ENCODE results near the gene USP6. TPM values are rescaled to one million over a fixed set of nuclear protein-coding genes. Genes with fewer than 3 reads are reported as not detected.

The USP6 gene
- total and polyA plus RNA-seq, 2 of the 4 experiments (the other 2 are of a cell fraction) = 0.02 TPM; not detected in 1

DNA sequence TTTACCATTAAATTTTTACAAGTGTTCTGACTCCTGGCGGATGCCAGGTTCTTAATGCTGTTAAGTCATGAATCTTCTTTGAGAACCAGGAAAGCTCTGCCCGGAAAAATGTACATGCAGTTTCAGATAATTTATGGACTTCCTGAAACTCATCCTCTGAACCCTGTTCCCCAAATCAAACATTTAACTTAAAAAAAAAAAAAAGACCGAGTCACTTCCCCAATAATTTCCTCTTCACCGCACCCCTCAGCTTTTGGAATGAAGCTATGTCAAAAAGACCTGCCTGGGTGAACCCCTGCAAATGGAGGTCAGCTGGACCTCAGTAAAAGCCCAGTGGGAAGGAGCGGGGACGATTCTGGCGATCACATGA is 19.1 kb upstream of the USP6 start:
- H3K79me1 ChIP-seq (ENCODE audit: low read depth in 1 of 2, low read length in 2 of 2) = no peaks in the 10 kb centered on the region
- H3K23ac ChIP-seq (ENCODE audit: low read depth, low read length) = no peak overlapping the region
- no peak overlapping the region for H2AK9ac ChIP-seq (replicated peaks; ENCODE audit: low read depth, low read length, poor library complexity)
- no peaks in the 10 kb centered on the region for H3K9me1 ChIP-seq (ENCODE audit: insufficient read depth, low read length)
- no peak overlapping the region for H4K91ac ChIP-seq (ENCODE audit: insufficient read depth, low read depth, low read length)
- CTCF ChIA-PET = no interaction called here
- H3K4ac ChIP-seq (ENCODE audit: low read depth, low read length) = no peak overlapping the region
- H3K9ac ChIP-seq (ENCODE audit: low read depth, low read length) = no peak overlapping the region
- H4K5ac ChIP-seq (ENCODE audit: low read depth, low read length) = no peak overlapping the region
- H3K36me3 ChIP-seq (ENCODE audit: control insufficient read depth, insufficient read depth, low read length) = no peaks in the 10 kb centered on the region
- ATAC-seq (ENCODE audit: low read depth) = no peak
- WGBS, 2 experiments (ENCODE audit: extremely low coverage in 2 of 2, insufficient read length in 1 of 2) = 13% methylated on average over 4 of the region's 7 CpGs; no CpG with 5 or more reads in 1 of the 2 experiments
- H3K56ac ChIP-seq (ENCODE audit: extremely low read depth, insufficient read depth, low read length) = no peak overlapping the region
- no peak overlapping the region for H2AFZ ChIP-seq (replicated peaks; ENCODE audit: low read length, poor library complexity)
- no peak overlapping the region for H3K4me2 ChIP-seq (ENCODE audit: low read depth, low read length)
- no peak for TF ChIP-seq NFE2L2 (IDR thresholded peaks at IDR 0.05; ENCODE audit: low read depth, low read length)
- no peak for TF ChIP-seq RAD21 (IDR thresholded peaks at IDR 0.05; ENCODE audit: low read length)
- no peak for TF ChIP-seq MAFK (IDR thresholded peaks at IDR 0.05; ENCODE audit: low read depth, low read length)
- TF ChIP-seq CTCF (conservative IDR thresholded peaks at IDR 0.05; ENCODE audit: low read depth, low read length) = no peak
- TF ChIP-seq CHD1 (IDR thresholded peaks at IDR 0.05; ENCODE audit: low read depth, low read length) = no peak
- no peak for TF ChIP-seq ELK1 (IDR thresholded peaks at IDR 0.05; ENCODE audit: borderline replicate concordance, low read depth, low read length)
- no peak for TF ChIP-seq MXI1 (IDR thresholded peaks at IDR 0.05; ENCODE audit: borderline replicate concordance, low read depth, low read length)
- H2BK15ac ChIP-seq (ENCODE audit: low read depth, low read length) = no peak overlapping the region
- dilution Hi-C loops (cut with HindIII; ENCODE audit: low sequenced_read_pairs, unreplicated experiment) = no loop called here
- peaks cover 8% of the 10 kb centered on the region; the same call in 1 of the 2 replicates for H3K27me3 ChIP-seq (ENCODE audit: control insufficient read depth, insufficient read depth, low read length)
- in situ Hi-C loops (cut with MboI; ENCODE audit: low sequenced_read_pairs) = no loop called here
- H3K14ac ChIP-seq (replicated peaks; ENCODE audit: low read depth, low read length) = no peak overlapping the region
- H2BK120ac ChIP-seq (ENCODE audit: low read depth, low read length) = no peak overlapping the region
- intact Hi-C loops (cut with micrococcal nuclease) = loop anchor here (10.0 kb wide), 1 partner anchor 88 kb away; no protein-coding TSS in a partner anchor
- no peak overlapping the region for H2BK5ac ChIP-seq (ENCODE audit: low read depth, low read length, poor library complexity, severe bottlenecking)
- POLR2A ChIA-PET (ENCODE audit: unreplicated experiment) = no interaction called here
- H3K4me3 ChIP-seq (ENCODE audit: insufficient read depth, low read depth, low read length) = no peak overlapping the region
- no TSS peak for BruUV-seq (replicated peaks)
- no peak overlapping the region for H2BK20ac ChIP-seq (ENCODE audit: low read depth, low read length)
- DNase-seq = no peak
- H4K20me1 ChIP-seq (ENCODE audit: insufficient read depth, low read length) = no peaks in the 10 kb centered on the region
- H4K8ac ChIP-seq (ENCODE audit: low read depth in 2 of 2, low read length in 2 of 2) = no peak overlapping the region
- no peak overlapping the region for H3K18ac ChIP-seq (ENCODE audit: low read depth, low read length)
- no peak overlapping the region for H2AK5ac ChIP-seq (ENCODE audit: low read depth, low read length)
- H3K4me1 ChIP-seq (ENCODE audit: control insufficient read depth, insufficient read depth, low read length) = no peaks in the 10 kb centered on the region
- peaks cover 77% of the 10 kb centered on the region for H3K9me3 ChIP-seq (ENCODE audit: control insufficient read depth, insufficient read depth, low read length)
- H3K27ac ChIP-seq (ENCODE audit: insufficient read depth, low read length) = no peak overlapping the region

Measured in IMR-90 (cell line).